Right renal pelvis (tissue), 4 donors: ENCODE results near the gene INTU. TPM values are rescaled to one million over a fixed set of nuclear protein-coding genes. Genes with fewer than 3 reads are reported as not detected.
"Not testable (repeated sequence)": the region's sequence is repeated elsewhere in the genome, so short reads cannot be mapped to it uniquely, and the experiment has no call there.

ENCODE experiments used
- DNase-seq, 4 donors: peaks; one replicate each; pipeline ENCODE4 v3.0.0-alpha.2; 2013; ENCODE audit warnings: low read depth in 4 of 4, low spot score in 3 of 4, missing footprints in 1 of 4
- polyA plus RNA-seq, 4 donors: library from polyadenylated mRNA; unstranded; fragments of 120-200 nt; gene quantifications; one replicate each; pipeline ENCODE4 v1.2.1, GENCODE V29; 2013; ENCODE audit not compliant: insufficient read length in 4 of 4

The INTU gene
- polyA plus RNA-seq = 10 to 100 TPM; 21.7 to 23.1 (median 22.2) TPM

DNA sequence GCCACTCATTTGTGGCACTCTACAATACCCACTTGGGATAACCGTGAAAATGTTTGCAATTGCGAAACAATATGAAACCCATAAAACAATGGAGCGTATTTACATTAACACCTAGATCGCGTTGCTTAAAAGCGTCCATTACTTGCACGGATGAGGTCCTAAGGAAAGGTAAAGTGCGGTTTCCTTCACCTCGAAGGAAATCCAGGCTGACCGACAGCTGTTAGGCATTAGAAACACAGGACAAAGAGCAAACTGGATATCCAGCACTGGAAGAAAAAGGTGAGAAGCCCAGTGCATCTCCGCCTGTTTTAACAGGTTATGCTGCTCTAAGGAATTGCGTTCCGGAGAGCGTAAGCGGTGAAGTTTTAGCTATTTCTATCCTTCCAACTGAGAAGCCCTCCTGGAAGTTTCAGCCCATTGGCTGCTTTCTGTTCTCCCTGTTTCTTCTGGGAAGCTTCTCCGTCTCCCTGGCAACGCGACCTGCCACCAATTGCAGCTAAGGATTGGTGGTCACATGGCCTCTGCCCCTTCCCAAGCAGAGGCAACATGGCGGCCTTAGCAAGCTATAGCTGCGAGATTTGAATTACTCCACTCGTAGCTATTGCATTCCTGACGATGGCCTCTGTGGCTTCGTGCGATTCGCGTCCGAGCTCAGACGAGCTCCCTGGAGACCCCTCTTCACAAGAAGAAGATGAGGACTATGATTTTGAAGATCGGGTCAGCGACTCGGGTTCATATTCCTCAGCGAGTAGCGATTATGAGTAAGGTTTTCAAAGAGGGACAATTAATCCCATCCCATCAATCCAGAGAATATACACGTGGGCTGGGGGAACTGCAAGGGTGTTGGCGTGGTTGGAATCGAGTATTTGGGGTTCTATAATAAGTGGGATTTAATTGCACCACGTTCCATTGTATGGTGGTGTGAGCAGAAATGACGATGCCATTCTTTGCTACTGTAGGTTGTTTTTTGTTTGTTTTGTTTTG, at the start of gene INTU:
Gene INTU, plus strand, starts transcription at position 538 of the 984 bp plus-strand sequence. Its CDS starts 78 bp downstream, at position 616.
- DNase-seq = peak; percentile 85 to 92 (median 90)

DNA sequence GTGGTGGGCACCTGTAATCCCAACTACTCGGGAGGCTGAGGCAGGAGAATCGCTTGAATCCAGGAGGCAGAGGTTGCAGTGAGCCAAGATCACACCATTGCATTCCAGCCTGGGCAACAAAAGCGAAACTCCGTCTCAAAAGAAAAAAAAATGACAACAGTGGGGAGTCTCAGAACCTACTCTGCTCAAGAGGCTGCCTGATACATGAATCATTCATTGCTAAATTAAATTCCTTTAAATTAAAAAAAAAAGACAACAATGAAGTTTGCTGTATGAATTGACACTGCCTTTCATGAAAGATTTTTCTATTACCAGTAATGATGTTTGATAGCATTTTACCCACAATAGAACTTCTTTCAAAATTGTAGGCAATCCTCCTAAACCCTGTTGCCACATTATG, 46.3 kb upstream of the INTU start:
- DNase-seq = not testable (repeated sequence)

DNA sequence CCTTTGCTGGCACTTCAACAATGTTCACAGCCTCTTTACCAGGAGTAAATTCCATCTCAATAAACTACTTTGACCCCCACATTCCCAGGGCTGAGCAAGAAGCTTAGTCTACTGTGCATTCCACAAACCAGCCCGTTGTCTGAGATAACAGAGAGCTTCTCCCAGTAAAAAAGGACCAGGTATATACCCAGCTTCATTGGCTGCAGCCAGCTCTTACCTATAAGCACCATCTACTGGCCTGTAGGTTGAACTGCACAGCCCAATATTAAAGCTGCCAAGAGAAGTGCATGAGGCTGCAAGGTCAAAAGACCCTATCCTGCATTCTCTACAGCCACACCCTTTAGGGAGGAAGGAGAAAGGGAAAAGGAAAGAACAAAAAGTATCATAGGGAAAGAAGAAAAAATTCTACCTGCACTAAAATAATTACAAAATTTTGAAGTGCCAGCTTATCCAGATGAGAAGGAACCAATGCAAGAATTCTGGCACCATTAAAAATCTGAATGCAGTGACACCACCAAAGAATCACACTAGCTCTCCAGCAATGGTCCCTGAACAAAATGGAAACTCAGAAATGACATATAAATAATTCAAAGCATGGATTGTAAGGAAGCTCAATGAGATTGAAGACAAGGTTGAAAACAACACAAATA, 45.7 kb upstream of the INTU start:
- DNase-seq = no peak

DNA sequence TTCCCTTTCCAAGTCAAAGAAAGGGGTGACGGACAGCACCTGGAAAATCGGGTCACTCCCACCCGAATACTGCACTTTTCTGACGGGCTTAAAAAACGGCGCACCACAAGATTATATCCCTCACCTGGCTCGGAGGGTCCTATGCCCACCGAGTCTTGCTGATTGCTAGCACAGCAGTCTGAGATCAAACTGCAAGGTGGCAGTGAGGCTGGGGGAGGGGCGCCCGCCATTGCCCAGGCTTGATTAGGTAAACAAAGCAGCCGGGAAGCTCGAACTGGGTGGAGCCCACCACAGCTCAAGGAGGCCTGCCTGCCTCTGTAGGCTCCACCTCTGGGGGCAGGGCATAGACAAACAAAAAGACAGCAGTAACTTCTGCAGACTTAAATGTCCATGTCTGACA, 43.6 kb upstream of the INTU start:
- DNase-seq = not testable (repeated sequence)

DNA sequence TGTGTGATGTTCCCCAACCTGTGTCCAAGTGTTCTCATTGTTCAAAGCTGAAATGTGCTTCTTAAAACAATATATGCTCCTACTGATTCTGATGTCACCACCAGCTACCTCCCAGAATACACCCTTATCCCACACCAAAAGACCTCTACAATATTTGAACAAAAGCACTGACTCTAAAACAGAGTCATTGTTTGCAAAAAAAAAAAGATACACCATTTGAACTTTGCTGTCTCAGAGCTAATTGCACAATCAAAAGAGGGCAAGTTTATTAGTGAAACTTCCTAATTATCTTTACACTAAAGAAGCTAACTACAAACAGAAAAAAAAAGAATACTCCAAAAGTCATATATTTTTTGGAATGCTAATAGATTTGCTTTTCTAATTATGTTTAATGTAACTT, 34.1 kb upstream of the INTU start:
- no peak for DNase-seq

DNA sequence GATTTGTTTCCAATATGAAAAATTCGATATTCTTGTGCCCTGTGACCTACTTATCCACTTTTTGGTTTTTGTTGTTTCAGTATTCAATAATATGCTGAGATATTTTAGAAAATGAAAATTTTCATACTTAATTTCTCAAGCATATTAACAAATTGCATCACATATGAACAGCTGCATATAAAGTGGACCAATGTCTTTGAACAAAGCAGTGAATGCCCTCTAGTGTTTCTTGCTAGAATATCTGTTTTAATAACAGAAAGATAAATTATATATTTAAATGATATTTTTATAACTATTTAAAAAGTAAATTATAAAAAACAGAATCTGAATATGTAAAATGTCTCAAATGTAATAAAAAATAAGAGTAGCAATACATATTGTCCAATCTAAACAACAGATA, 31.7 kb upstream of the INTU start:
- DNase-seq = no peak

DNA sequence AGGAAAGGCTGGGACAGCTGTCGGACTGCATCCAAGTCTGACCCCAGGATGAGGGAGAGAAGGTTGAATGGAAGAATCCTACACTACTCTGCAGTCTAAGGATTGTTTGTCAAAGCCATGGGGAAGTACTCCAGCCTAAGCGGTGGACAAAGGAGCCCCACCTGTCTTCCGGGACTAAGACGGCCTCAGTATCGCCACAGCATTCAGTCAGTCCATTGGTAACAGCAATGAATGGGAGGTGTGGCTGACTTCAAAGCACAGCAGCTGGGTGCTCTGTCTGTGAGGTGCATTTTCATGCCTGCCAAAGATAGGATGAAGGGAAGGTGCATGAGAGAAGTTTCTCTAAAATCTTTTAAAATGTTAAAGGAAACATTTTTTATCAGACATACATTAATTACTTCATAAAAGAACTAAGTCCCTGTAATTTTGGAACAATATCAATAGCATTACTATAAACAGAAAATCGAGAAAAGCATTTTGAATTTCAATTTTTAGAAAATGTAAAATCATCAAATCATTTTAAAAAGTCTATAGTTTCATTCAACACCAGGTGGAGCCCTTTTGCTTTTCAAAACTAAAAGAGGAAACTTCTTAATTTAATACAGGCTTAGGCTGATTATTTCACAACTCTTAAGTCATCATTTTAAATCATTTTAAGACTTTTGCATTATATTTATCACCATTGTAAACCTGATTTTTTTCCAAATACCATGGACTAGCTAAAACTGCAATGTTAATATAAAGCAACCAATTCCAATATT, 27.6 kb upstream of the INTU start:
- DNase-seq = peak in 1 of 4 donors; percentile 12

DNA sequence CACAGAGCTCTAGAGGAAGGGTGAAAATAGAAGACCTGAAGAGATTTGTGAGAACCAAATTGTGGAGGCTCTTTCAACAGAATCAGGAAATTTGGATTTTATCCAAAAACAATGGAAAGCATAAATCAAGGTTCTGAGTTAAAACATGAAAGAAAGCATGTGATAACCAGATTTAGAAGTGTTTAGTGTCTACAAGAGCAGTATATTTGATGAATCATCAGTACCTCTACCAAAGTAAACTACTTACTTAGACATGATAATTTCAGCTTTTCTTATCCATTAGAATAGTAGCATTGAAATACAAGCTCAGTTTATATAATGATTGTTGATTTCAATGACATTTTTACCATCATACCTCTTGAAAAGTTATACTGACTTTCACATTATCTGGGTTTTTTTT, 25.9 kb upstream of the INTU start:
- DNase-seq = no peak

DNA sequence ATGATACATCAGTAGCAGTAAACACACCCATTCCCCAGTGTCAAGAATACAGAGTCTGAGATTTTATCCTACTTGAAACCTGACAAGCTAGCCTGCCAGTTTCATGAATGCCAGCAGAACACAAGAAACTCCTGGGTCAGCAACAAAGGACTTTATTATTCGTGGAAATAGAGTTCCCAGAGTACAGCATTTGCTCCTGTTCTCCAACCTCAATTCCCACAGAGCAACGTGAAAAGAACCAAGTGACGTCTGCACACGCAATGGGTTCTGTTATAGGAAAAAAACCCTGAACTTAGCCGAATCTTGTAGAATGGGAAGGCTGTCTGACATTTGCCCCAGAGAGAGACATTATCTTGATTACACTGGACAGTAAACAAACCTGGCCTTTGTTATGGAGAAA, 23.3 kb upstream of the INTU start:
- DNase-seq = no peak

DNA sequence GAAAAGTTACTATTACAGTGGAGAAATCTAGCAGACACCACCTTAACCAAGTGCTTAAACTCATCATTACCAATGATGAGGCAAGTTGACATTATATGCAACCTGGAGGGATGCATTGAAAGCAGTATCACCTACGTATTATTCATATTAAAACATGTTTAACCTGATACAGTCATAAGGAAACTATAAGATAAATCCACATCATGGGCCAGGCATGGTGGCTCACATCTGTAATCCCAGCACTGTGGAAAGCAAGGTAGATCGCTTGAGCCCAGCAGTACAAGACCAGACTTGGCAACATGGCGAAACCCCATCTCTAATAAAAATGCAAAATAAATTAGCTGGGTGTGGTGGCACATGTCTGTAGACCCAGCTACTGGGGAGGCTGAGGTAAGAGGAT, 22.3 kb upstream of the INTU start:
- no peak for DNase-seq

DNA sequence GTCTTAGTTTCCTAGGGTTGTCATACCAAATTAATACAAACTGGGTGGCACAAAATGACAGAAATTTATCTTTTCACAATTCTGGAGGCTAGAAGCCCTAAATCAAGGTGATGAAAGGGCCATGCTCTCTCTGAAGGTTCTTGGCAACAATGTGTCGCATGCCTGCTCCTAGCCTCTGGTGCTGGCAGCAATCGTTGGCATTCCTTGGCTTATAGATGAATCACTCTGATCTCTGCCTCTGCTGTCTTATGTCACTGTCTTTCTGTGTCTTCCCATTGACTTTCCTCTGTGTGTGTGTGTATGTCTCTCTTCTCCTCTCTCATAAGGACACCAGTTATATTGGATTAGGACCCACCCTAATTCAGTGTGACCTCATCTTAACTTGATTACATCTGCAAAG, 15.9 kb upstream of the INTU start:
- no peak for DNase-seq

DNA sequence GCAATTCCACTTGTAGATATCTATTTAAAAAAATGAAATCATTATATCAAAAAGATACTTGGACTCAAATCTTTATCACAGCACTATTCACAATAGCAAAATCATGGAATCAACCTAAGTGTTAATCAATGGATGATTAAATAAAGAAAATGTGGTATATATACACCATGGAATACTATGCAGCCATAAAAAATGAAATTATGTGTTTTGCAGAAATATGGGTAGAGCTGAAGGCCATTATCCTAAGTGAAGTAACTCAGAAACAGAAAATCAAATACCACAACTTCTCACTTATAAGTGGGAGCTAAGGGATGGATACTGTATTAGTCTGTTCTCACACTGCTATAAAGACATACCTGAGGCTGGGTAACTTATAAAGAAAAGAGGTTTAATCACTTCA, 14.3 kb upstream of the INTU start:
- DNase-seq = no peak

DNA sequence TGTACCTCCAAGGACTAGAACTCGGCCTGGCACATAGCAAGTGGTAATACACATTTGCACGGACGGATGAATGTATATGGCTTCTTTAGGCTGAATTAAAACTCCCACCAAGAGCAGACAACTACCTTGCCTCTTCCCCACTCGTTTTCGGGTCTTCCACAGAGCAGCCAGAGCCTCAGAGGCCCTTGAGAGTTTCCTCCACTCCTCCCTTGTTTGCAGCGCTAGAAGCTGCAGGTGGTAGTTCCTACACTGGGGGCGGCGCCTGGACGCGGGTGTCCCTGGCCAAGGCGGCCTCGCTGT, 10.2 kb upstream of the INTU start:
- no peak for DNase-seq

DNA sequence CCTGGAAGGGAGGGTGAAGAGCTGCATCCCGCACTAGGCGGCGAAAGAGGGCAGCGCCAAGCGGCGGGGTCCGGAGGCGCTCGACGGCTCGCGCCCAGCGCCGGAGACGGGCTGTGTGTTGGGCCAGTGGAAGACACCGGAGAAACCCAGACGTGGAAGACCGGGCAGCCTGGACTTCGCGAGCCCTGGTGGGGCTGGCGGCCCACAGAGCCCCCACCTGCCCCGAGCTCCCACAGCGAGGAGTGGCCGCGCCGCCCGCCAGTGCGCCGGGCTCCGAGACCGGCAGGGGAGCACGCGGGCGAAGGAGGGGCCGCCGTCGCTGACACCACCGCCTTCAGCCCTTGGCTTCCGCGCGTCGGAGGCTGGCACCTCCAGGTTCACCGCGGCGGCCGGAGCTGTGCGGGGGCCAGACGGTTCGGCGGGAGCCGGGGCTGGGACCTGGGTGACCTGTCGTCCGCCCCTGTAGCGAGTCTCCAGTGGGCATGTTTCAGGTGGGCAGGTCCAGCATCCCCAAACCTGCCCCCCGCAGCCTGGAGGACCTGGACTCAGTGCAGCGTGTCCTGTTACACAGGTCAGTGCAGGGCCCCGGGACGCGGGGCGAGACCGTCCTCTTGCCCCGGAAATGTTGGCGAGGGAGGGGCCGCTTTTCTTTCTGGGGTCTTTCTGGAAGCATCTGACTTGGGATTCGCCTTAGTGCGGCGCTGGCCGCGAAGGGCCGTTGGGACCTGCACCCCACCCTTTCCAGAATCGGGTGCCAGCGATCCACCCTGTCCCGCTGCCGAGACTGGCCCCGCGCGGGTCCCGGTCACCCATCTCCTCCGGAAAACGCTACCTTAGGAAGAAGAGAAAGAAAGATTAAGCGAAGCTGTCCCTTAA, 9.6 kb upstream of the INTU start:
- DNase-seq = peak in 3 of 4 donors; percentile 14 to 33 (median 28)

DNA sequence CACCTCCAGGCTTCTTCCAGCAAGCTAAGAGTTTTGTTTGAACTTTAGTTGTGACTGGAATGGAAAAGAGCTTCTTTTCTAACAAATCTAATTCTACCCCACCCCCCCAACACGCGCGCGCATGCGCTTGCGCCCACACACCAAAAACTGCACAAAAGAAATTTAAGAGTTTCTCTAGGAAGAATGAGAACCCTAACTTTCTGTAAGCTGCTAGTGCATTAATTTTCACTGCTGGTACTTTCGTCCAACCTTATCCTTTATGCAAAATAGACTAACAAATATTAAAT, 9.0 kb upstream of the INTU start:
- peak in 3 of 4 donors; percentile 14 to 31 (median 22) for DNase-seq

DNA sequence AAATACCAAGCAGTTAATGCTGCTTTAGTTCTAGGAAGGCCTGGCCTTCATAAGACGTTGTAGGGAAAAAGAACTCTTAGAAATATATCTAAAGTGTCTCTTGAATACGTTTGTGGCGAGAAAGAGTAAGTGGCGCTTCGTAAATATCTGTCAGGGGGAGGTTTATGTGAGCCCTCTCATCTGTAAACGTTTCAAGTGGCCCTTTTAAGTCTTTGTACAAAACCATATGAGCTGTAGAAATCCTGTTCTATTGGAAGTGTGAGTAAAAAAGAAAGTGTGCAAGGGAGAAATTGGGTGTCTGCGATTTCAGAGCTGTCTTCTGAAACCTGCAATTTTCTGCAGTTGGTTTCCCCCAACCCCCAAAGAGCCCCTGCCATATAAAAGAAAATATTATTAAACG, 8.6 kb upstream of the INTU start:
- DNase-seq = no peak

DNA sequence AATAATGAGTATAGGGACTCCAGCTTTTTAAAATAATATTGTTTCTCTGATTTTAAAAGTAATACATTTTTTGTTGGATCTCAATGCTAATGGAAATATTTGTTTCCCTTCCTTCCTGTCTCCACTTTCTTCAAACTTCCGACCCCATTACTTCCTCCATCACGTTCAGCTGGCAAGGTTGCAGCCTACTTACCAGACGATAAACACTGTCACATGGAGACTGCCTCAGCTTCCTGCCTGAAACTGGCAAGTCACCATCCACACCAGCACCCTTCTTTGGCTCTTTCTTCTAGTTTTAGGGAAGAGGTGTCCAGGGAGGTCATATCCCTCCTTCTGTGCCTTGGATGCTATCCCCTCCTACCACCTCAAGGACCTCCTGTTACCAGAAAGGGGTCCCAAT, 3.4 kb upstream of the INTU start:
- no peak for DNase-seq

DNA sequence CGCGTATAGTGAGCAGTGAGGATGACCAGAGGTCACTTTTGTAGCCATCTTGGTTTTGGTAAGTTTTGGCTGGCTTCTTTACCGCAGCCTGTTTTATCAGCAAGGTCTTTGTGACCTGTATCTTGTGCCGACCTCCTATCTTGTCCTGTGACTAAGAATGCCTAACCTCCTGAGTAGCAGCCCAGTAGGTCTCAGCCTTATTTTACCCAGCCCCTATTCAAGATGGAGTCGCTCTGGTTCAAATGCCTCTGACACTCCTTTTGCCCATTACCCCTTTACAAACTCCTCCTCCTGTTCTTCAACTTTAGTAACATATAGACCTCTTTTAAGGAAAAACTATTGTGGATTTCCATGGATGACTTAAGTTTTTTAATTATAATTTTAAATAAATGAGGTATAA, 2.6 kb upstream of the INTU start:
- no peak for DNase-seq

DNA sequence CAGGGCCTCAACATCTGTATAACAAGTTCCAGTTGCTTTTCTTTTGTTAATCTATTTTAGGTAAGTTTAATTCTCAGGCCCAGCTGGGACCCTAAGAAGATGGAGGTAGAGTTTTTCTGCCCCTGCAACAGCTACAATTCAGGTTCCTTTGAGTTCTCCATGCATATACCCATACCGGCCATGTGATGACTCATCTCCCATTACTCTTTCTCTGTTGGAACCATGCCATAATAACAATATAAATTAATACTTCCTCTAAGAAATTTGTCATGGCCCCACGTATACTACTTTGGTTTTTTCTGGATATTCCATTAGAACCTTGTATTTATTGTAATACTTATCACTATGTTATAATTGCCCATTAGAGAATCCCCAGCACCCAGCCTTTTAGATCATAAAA, 1.3 kb upstream of the INTU start:
- DNase-seq = no peak

DNA sequence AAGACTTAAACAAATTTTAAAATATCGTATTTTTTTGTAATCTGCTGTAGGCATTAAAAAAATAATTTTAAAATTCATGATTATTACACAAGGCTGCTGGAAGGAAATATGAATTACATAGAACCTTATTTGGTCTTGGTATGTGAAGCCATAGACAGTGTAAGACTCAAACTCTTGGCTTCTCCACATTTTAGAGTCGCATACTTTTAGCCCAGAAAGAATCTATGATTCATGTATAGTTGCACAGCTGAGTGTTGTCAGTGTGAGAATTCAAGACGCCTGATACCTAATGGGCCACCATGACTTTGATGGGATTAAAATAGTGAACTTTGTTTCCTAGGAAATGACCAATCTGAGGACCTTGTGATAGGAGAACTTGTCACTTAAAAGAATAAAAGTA, 1.4 kb downstream of the INTU start:
- DNase-seq = no peak

DNA sequence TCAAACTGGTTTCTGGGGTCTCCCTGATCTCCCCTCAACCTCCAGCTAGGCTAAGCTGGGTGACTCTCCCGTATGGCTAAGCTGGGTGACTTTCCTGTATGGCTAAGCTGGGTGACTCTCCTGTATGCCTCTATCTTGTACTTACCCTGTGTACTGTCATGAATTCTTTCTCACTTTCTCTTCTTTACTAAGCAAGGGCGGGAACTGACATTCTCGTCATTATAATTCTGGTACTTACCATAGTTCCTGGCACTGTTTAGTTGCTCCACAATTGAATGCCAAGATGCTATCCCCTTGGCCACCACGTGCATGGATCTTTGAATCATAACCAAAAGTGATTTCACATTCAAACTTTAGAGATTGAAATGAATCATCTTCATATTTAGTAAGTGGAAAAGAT, 8.8 kb downstream of the INTU start:
- no peak for DNase-seq
